ENCODE results near the gene DNAJB14. TPM values are rescaled to one million over a fixed set of nuclear protein-coding genes. Genes with fewer than 3 reads are reported as not detected.

The DNAJB14 gene
- total RNA-seq, 1 experiment from 2014 or later = 39.9 TPM

GRCh38 chr4:99872570-99872969 lies 73.8 kb downstream of the DNAJB14 start (continued):
- TF ChIP-seq MLX (CRISPR knock-in tag; IDR thresholded peaks at IDR 0.05) = no peak

GRCh38 chr4:99868126-99868596 lies 78.3 kb downstream of the DNAJB14 start:
- TF ChIP-seq TEAD1 (CRISPR knock-in tag; IDR thresholded peaks at IDR 0.05) (no peak), MXD4 (CRISPR knock-in tag; IDR thresholded peaks at IDR 0.05; ENCODE audit: borderline replicate concordance) (no peak), E2F1 (CRISPR knock-in tag; IDR thresholded peaks at IDR 0.05) (no peak), PRRX2 (CRISPR knock-in tag; IDR thresholded peaks at IDR 0.05) (no peak), TEAD4 (CRISPR knock-in tag; IDR thresholded peaks at IDR 0.05) (no peak), FOXP1 (CRISPR knock-in tag; IDR thresholded peaks at IDR 0.05; ENCODE audit: borderline replicate concordance) (no peak), ATF1 (CRISPR knock-in tag; IDR thresholded peaks at IDR 0.05) (no peak), ZNF532 (CRISPR knock-in tag; IDR thresholded peaks at IDR 0.05; ENCODE audit: borderline replicate concordance) (no peak), SOX15 (CRISPR knock-in tag; IDR thresholded peaks at IDR 0.05) (no peak), TCF7 (CRISPR knock-in tag; IDR thresholded peaks at IDR 0.05; ENCODE audit: low read depth) (no peak), GTF2I (CRISPR knock-in tag; conservative IDR thresholded peaks at IDR 0.05) (no peak), FOXK1 (CRISPR knock-in tag; IDR thresholded peaks at IDR 0.05) (no peak)
- TF ChIP-seq, protein P1, sequence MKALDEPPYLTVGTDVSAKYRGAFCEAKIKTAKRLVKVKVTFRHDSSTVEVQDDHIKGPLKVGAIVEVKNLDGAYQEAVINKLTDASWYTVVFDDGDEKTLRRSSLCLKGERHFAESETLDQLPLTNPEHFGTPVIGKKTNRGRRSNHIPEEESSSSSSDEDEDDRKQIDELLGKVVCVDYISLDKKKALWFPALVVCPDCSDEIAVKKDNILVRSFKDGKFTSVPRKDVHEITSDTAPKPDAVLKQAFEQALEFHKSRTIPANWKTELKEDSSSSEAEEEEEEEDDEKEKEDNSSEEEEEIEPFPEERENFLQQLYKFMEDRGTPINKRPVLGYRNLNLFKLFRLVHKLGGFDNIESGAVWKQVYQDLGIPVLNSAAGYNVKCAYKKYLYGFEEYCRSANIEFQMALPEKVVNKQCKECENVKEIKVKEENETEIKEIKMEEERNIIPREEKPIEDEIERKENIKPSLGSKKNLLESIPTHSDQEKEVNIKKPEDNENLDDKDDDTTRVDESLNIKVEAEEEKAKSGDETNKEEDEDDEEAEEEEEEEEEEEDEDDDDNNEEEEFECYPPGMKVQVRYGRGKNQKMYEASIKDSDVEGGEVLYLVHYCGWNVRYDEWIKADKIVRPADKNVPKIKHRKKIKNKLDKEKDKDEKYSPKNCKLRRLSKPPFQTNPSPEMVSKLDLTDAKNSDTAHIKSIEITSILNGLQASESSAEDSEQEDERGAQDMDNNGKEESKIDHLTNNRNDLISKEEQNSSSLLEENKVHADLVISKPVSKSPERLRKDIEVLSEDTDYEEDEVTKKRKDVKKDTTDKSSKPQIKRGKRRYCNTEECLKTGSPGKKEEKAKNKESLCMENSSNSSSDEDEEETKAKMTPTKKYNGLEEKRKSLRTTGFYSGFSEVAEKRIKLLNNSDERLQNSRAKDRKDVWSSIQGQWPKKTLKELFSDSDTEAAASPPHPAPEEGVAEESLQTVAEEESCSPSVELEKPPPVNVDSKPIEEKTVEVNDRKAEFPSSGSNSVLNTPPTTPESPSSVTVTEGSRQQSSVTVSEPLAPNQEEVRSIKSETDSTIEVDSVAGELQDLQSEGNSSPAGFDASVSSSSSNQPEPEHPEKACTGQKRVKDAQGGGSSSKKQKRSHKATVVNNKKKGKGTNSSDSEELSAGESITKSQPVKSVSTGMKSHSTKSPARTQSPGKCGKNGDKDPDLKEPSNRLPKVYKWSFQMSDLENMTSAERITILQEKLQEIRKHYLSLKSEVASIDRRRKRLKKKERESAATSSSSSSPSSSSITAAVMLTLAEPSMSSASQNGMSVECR (CRISPR knock-in tag; IDR thresholded peaks at IDR 0.05; ENCODE audit: borderline replicate concordance) = no peak
- TF ChIP-seq, protein P2, sequence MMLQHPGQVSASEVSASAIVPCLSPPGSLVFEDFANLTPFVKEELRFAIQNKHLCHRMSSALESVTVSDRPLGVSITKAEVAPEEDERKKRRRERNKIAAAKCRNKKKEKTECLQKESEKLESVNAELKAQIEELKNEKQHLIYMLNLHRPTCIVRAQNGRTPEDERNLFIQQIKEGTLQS (CRISPR knock-in tag; conservative IDR thresholded peaks at IDR 0.05) = no peak
- TF ChIP-seq, protein P3, sequence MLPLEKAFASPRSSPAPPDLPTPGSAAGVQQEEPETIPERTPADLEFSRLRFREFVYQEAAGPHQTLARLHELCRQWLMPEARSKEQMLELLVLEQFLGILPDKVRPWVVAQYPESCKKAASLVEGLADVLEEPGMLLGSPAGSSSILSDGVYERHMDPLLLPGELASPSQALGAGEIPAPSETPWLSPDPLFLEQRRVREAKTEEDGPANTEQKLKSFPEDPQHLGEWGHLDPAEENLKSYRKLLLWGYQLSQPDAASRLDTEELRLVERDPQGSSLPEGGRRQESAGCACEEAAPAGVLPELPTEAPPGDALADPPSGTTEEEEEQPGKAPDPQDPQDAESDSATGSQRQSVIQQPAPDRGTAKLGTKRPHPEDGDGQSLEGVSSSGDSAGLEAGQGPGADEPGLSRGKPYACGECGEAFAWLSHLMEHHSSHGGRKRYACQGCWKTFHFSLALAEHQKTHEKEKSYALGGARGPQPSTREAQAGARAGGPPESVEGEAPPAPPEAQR (CRISPR knock-in tag; IDR thresholded peaks at IDR 0.05) = no peak
- TF ChIP-seq, protein P4, sequence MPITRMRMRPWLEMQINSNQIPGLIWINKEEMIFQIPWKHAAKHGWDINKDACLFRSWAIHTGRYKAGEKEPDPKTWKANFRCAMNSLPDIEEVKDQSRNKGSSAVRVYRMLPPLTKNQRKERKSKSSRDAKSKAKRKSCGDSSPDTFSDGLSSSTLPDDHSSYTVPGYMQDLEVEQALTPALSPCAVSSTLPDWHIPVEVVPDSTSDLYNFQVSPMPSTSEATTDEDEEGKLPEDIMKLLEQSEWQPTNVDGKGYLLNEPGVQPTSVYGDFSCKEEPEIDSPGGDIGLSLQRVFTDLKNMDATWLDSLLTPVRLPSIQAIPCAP (CRISPR knock-in tag; IDR thresholded peaks at IDR 0.05) = no peak
- no peaks in the 10 kb centered on the region; the same call in 1 of the 2 replicates for H3K27me3 Mint-ChIP-seq (ENCODE audit: low read depth)
- ChIA-PET CTCF (interaction anchor here (1.4 kb wide), 1 partner anchor 17 kb away, joined by 4 read pairs; no protein-coding TSS in a partner anchor), POLR2A (no interaction called here)
- H3K36me3 Mint-ChIP-seq = no peaks in the 10 kb centered on the region
- no peaks in the 10 kb centered on the region for H3K9me3 Mint-ChIP-seq
- ATAC-seq = peak; percentile 92
- no peak for DNase-seq (ENCODE audit: low spot score)
- H3K4me1 Mint-ChIP-seq = peaks cover 10% of the 10 kb centered on the region
- peak overlapping the region; percentile 37; the same call in 1 of the 2 replicates for H3K27ac Mint-ChIP-seq
- H3K4me3 Mint-ChIP-seq = no peak overlapping the region

All from WTC11 (cell line).